PC-9 (cell line): Measurements from ENCODE around the gene CCNB1. TPM values are rescaled to one million over a fixed set of nuclear protein-coding genes. Genes with fewer than 3 reads are reported as not detected.

Source experiments
- BruUV-seq: library from RNA; stranded (reverse); fragments of 400-500 nt; replicated peaks from 2 replicates; lab custom pipeline; 2021; lab: Mats Ljungman, UMichigan
- CTCF ChIA-PET: fragments of 300-600 bp; sonication (Branson Sonifier 250); formaldehyde crosslinking; loops from one replicate; lab custom pipeline; 2022; ENCODE audit warnings: antibody characterized with exemption; lab: Charles Lee
- POLR2A ChIA-PET: fragments of 300-600 bp; sonication (Branson Sonifier 250); formaldehyde crosslinking; loops from one replicate; lab custom pipeline; 2022; ENCODE audit warnings: antibody characterized with exemption; ENCODE audit not compliant: unreplicated experiment; lab: Charles Lee
- DNase-seq, 2 experiments: peaks; one replicate each; pipeline versions ENCODE4 v3.0.0 to v3.0.0-alpha.2; 2015 to 2022; ENCODE audit warnings: mixed read lengths in 1 of 2
- H2AFZ ChIP-seq: fragments of 200-600 bp; sonication (generic); 2 replicates; pipeline ENCODE4 v1.8.1; 2017; ENCODE audit warnings: antibody characterized with exemption
- H3F3A ChIP-seq: fragments of 200-600 bp; sonication (generic); 2 replicates; pipeline ENCODE4 v1.8.1; 2017; ENCODE audit warnings: antibody characterized with exemption, mild to moderate bottlenecking, low read depth; ENCODE audit not compliant: insufficient read depth
- H3K27ac ChIP-seq: fragments of 200-600 bp; sonication (generic); 2 replicates; pipeline ENCODE4 v1.6.1; 2016; ENCODE audit warnings: mixed run types
- H3K27me3 ChIP-seq: fragments of 200-600 bp; sonication (generic); 2 replicates; pipeline ENCODE4 v1.6.1; 2016; ENCODE audit warnings: low read depth, mixed run types; ENCODE audit not compliant: insufficient read depth
- H3K36me3 ChIP-seq: fragments of 200-600 bp; sonication (generic); 2 replicates; pipeline ENCODE4 v1.6.1; 2016; ENCODE audit warnings: low read depth, mixed run types
- H3K4me1 ChIP-seq: fragments of 200-600 bp; sonication (generic); replicated peaks from 2 replicates; pipeline ENCODE4 v1.6.1; 2016; ENCODE audit warnings: mixed run types; ENCODE audit not compliant: insufficient read depth
- H3K4me2 ChIP-seq: fragments of 200-600 bp; sonication (generic); 2 replicates; pipeline ENCODE4 v1.6.1; 2017; ENCODE audit warnings: mixed run types
- H3K4me3 ChIP-seq: fragments of 200-600 bp; sonication (generic); 2 replicates; pipeline ENCODE4 v1.6.1; 2016; ENCODE audit warnings: mixed run types
- H3K79me2 ChIP-seq: fragments of 200-600 bp; sonication (generic); 2 replicates; pipeline ENCODE4 v1.6.1; 2017; ENCODE audit warnings: low read depth, mixed run types
- H3K9me2 ChIP-seq: fragments of 200-600 bp; sonication (generic); 2 replicates; pipeline ENCODE4 v1.8.1; 2017; ENCODE audit warnings: mild to moderate bottlenecking; ENCODE audit not compliant: insufficient read depth
- H3K9me3 ChIP-seq: fragments of 200-600 bp; sonication (generic); 2 replicates; pipeline ENCODE4 v1.8.1; 2016; ENCODE audit warnings: low read depth; ENCODE audit not compliant: insufficient read depth
- H4K20me1 ChIP-seq: fragments of 200-600 bp; sonication (generic); 2 replicates; pipeline ENCODE4 v1.8.1; 2017; ENCODE audit not compliant: insufficient read depth
- EZH2 ChIP-seq: fragments of 200-600 bp; sonication (generic); IDR thresholded peaks from 2 replicates; pipeline ENCODE4 v1.8.0; 2017; ENCODE audit warnings: antibody characterized with exemption, low read depth
- intact Hi-C: fragments of 100-400 bp; cut with micrococcal nuclease; formaldehyde crosslinking; loops from one replicate; pipeline ENCODE4 v1.10.0; 2022; ENCODE audit not compliant: unreplicated experiment
- total RNA-seq: library from RNA; stranded (reverse); gene quantifications from 2 replicates; pipeline ENCODE4 v1.2.3, GENCODE V29; 2021
- TF ChIP-seq, protein P1 (sequence below): fragments of 200-600 bp; sonication (generic); conservative IDR thresholded peaks from 2 replicates; pipeline ENCODE4 v1.6.1; 2017; ENCODE audit warnings: mixed run types, antibody characterized with exemption, mild to moderate bottlenecking, moderate library complexity

Gene CCNB1
- total RNA-seq, 1 experiment from 2014 or later = 248 TPM

DNA sequence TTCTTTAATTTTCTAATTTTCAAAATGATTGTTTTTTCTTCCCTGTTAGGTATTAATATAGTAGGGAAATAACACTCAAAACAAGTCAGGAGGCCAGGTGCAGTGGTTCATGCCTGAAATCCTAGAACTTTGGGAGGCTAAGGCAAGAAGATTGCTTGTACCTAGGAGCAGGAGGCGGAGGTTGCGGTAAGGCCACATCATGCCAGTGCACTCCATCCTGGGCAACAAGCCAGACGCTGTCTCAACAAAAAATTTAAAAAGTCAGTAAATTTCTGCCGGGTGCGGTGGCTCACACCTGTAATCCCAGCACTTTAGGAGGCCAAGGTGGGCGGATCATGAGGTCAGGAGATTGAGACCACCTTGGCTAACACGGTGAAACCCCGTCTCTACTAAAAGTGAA lies 57.6 kb downstream of the CCNB1 start:
- no TSS peak for BruUV-seq
- POLR2A ChIA-PET = no interaction called here
- no peak for DNase-seq

GRCh38 chr5:69225860-69226259 lies 58.9 kb downstream of the CCNB1 start:
- ChIA-PET CTCF (no interaction called here), POLR2A (no interaction called here)
- Histone ChIP-seq H3K4me1 (no peaks in the 10 kb centered on the region), H3K4me3 (no peak overlapping the region), H3K27me3 (no peaks in the 10 kb centered on the region), H2AFZ (no peak overlapping the region), H3K79me2 (no peaks in the 10 kb centered on the region), H3K36me3 (peaks cover 7% of the 10 kb centered on the region; the same call in 1 of the 2 replicates), H3F3A (peaks cover 12% of the 10 kb centered on the region; the same call in 1 of the 2 replicates), H3K4me2 (no peak overlapping the region), H4K20me1 (no peaks in the 10 kb centered on the region; the same call in 1 of the 2 replicates), H3K9me2 (no peaks in the 10 kb centered on the region), H3K27ac (no peak overlapping the region), H3K9me3 (no peaks in the 10 kb centered on the region)
- no peak for DNase-seq
- TF ChIP-seq, protein P1, sequence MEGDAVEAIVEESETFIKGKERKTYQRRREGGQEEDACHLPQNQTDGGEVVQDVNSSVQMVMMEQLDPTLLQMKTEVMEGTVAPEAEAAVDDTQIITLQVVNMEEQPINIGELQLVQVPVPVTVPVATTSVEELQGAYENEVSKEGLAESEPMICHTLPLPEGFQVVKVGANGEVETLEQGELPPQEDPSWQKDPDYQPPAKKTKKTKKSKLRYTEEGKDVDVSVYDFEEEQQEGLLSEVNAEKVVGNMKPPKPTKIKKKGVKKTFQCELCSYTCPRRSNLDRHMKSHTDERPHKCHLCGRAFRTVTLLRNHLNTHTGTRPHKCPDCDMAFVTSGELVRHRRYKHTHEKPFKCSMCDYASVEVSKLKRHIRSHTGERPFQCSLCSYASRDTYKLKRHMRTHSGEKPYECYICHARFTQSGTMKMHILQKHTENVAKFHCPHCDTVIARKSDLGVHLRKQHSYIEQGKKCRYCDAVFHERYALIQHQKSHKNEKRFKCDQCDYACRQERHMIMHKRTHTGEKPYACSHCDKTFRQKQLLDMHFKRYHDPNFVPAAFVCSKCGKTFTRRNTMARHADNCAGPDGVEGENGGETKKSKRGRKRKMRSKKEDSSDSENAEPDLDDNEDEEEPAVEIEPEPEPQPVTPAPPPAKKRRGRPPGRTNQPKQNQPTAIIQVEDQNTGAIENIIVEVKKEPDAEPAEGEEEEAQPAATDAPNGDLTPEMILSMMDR = no peak
- no peak for TF ChIP-seq EZH2
- intact Hi-C loops = no loop called here
- BruUV-seq = no TSS peak

More for the DNA sequence above, 57.6 kb downstream of the CCNB1 start:
- Histone ChIP-seq H3K9me2 (no peaks in the 10 kb centered on the region), H3K36me3 (peaks cover 7% of the 10 kb centered on the region; the same call in 1 of the 2 replicates), H3K27ac (no peak overlapping the region), H3K27me3 (no peaks in the 10 kb centered on the region), H3K4me1 (no peaks in the 10 kb centered on the region), H3F3A (peaks cover 7% of the 10 kb centered on the region; the same call in 1 of the 2 replicates), H2AFZ (no peak overlapping the region), H3K9me3 (no peaks in the 10 kb centered on the region), H3K79me2 (peaks cover 7% of the 10 kb centered on the region), H3K4me3 (no peak overlapping the region), H3K4me2 (no peak overlapping the region), H4K20me1 (no peaks in the 10 kb centered on the region; the same call in 1 of the 2 replicates)
- intact Hi-C loops = no loop called here
- CTCF ChIA-PET = no interaction called here
- TF ChIP-seq EZH2 = no peak
- TF ChIP-seq, protein P1 = no peak

Other genes starting within 250 kb of the CCNB1 start
- 35.2 and 36.0 TPM in 2 replicates for gene SLC30A5, start 73.1 kb upstream of the CCNB1 start, total RNA-seq
- gene CENPH, start 22.4 kb downstream of the CCNB1 start, total RNA-seq = 30.1 and 45.7 TPM in 2 replicates
- 51.6 and 60.5 TPM in 2 replicates for gene CDK7, start 67.7 kb downstream of the CCNB1 start, total RNA-seq
- gene CCDC125, start 165.7 kb downstream of the CCNB1 start, total RNA-seq = 9.1 and 16.6 TPM in 2 replicates
- gene AK6, start 202.4 kb downstream of the CCNB1 start, total RNA-seq = 21.6 and 23.0 TPM in 2 replicates
- 44.4 and 50.8 TPM in 2 replicates for gene TAF9, start 202.4 kb downstream of the CCNB1 start, total RNA-seq
- gene RAD17, start 202.7 kb downstream of the CCNB1 start, total RNA-seq = 21.1 and 22.4 TPM in 2 replicates
- gene MARVELD2, start 248.0 kb downstream of the CCNB1 start, total RNA-seq = 16.2 and 21.0 TPM in 2 replicates